GM12878 (cell line): ENCODE data around the gene MYL12A. TPM values are rescaled to one million over a fixed set of nuclear protein-coding genes. Genes with fewer than 3 reads are reported as not detected.

Experiments used
- BCL11A ChIP-seq: IDR thresholded peaks from 2 replicates; pipeline ENCODE4 v1.6.1; 2011; ENCODE audit warnings: low read depth, low read length
- BHLHE40 ChIP-seq, 2 experiments: fragments of 450-650 bp in 1 of 2; IDR thresholded peaks; 2 replicates each; pipeline ENCODE4 v1.6.1; 2011 to 2017; ENCODE audit warnings: low read depth in 2 of 2, borderline replicate concordance in 1 of 2, improper control_type of control experiment in 1 of 2, low read length in 1 of 2, mild to moderate bottlenecking in 1 of 2
- IRF4 ChIP-seq: IDR thresholded peaks from 2 replicates; pipeline ENCODE4 v1.6.1; 2011; ENCODE audit warnings: low read depth, low read length
- IRF5 ChIP-seq: fragments of 450-650 bp; IDR thresholded peaks from 2 replicates; pipeline ENCODE4 v1.6.1; 2017; ENCODE audit warnings: borderline replicate concordance
- KLF5 ChIP-seq: fragments of 450-650 bp; IDR thresholded peaks from 2 replicates; pipeline ENCODE4 v1.6.1; 2014; ENCODE audit warnings: mild to moderate bottlenecking; ENCODE audit not compliant: partially characterized antibody
- MTA3 ChIP-seq: IDR thresholded peaks from 2 replicates; pipeline ENCODE4 v1.6.1; 2012; ENCODE audit warnings: low read length, inconsistent platforms, borderline replicate concordance
- MXI1 ChIP-seq: fragments of 150-350 bp; IDR thresholded peaks from 2 replicates; pipeline ENCODE4 v1.6.1; 2011; ENCODE audit warnings: low read depth, mild to moderate bottlenecking, inconsistent platforms, low read length, improper control_type of control experiment
- NBN ChIP-seq: fragments of 450-650 bp; IDR thresholded peaks from 2 replicates; pipeline ENCODE4 v1.6.1; 2016
- NFIC ChIP-seq: IDR thresholded peaks from 2 replicates; pipeline ENCODE4 v1.6.1; 2012; ENCODE audit warnings: low read depth, mild to moderate bottlenecking, inconsistent platforms, low read length, moderate library complexity
- NFXL1 ChIP-seq: fragments of 450-650 bp; IDR thresholded peaks from 2 replicates; pipeline ENCODE4 v1.6.1; 2017; ENCODE audit warnings: antibody characterized with exemption, mild to moderate bottlenecking, borderline replicate concordance
- NRF1 ChIP-seq: conservative IDR thresholded peaks from 2 replicates; pipeline ENCODE4 v1.6.1; 2011; ENCODE audit warnings: mild to moderate bottlenecking, low read depth, low read length, improper control_type of control experiment
- POLR2A ChIP-seq: IDR thresholded peaks from 2 replicates; pipeline ENCODE4 v1.6.1; 2011; ENCODE audit warnings: low read depth, mild to moderate bottlenecking, low read length
- RAD51 ChIP-seq: fragments of 450-650 bp; IDR thresholded peaks from 2 replicates; pipeline ENCODE4 v1.6.1; 2016; ENCODE audit warnings: moderate library complexity, mild to moderate bottlenecking, inconsistent platforms
- RBBP5 ChIP-seq: fragments of 200-600 bp; sonication (generic); conservative IDR thresholded peaks from 2 replicates; pipeline ENCODE4 v1.6.1; 2016
- RELB ChIP-seq: fragments of 450-650 bp; IDR thresholded peaks from 2 replicates; pipeline ENCODE4 v1.6.1; 2017; ENCODE audit warnings: low read depth, mild to moderate bottlenecking, moderate library complexity
- SMAD1 ChIP-seq: fragments of 450-650 bp; IDR thresholded peaks from 2 replicates; pipeline ENCODE4 v1.6.1; 2018; ENCODE audit warnings: mild to moderate bottlenecking, low read depth; ENCODE audit not compliant: partially characterized antibody
- SUZ12 ChIP-seq: fragments of 200-600 bp; sonication (generic); IDR thresholded peaks from one replicate; pipeline ENCODE4 v1.6.1; 2018; ENCODE audit warnings: antibody characterized with exemption, mild to moderate bottlenecking; ENCODE audit not compliant: unreplicated experiment
- YBX1 ChIP-seq: fragments of 450-650 bp; IDR thresholded peaks from 2 replicates; pipeline ENCODE4 v1.6.1; 2016; ENCODE audit warnings: antibody characterized with exemption
- ZZZ3 ChIP-seq: IDR thresholded peaks from 2 replicates; pipeline ENCODE4 v1.6.1; 2011; ENCODE audit warnings: low read depth; ENCODE audit not compliant: control insufficient read depth, insufficient read length
- polyA plus RNA-seq, 11 experiments: library from polyadenylated mRNA; depleted of rRNA in 4 of 11; unstranded in 6 of 11; stranded (reverse) in 5 of 11; fragments of >200 nt; fragmentation: Nextera tagmentation in 4 of 11; fragmentation: Illumina TruSeq in 1 of 11; extraction: Ambion mirVana in 4 of 11; extraction: Trizol in 1 of 11; gene quantifications; 1 replicate in 1 of 11; 2 replicates in 10 of 11; pipeline versions ENCODE4 v1.2.1 to v1.2.3, GENCODE V29; 2011 to 2016; ENCODE audit warnings: inconsistent platforms in 2 of 11, missing spikeins in 2 of 11, low read depth in 1 of 11
- total RNA-seq, 4 experiments: library from RNA; depleted of rRNA in 3 of 4; stranded (reverse); fragments of >200 nt in 3 of 4; fragmentation: Illumina TruSeq in 1 of 4; extraction: Trizol in 1 of 4; gene quantifications; 2 replicates each; pipeline versions ENCODE4 v1.2.1 to v1.2.3, GENCODE V29; 2013 to 2021
- TF ChIP-seq, protein P1 (sequence below): IDR thresholded peaks from 2 replicates; pipeline ENCODE4 v1.6.1; 2012; ENCODE audit warnings: improper control_type of control experiment, low read depth, low read length; ENCODE audit not compliant: insufficient replicate concordance
- TF ChIP-seq, protein P2 (sequence below): IDR thresholded peaks from 2 replicates; pipeline ENCODE4 v1.6.1; 2011; ENCODE audit warnings: borderline replicate concordance, low read depth, mild to moderate bottlenecking, moderate library complexity, low read length; ENCODE audit not compliant: insufficient read depth, poor library complexity, severe bottlenecking

MYL12A gene
- total and polyA plus RNA-seq, 10 of the 15 experiments (the other 5 are each of a cell fraction or from before 2014, with no cell fraction given), result 488 to 1,663 (median 924) TPM

GRCh38 chr18:3261373-3262233 lies 14.0 kb downstream of the MYL12A start, which contains the start of gene MYL12B (continued):
- TF ChIP-seq, protein P1, sequence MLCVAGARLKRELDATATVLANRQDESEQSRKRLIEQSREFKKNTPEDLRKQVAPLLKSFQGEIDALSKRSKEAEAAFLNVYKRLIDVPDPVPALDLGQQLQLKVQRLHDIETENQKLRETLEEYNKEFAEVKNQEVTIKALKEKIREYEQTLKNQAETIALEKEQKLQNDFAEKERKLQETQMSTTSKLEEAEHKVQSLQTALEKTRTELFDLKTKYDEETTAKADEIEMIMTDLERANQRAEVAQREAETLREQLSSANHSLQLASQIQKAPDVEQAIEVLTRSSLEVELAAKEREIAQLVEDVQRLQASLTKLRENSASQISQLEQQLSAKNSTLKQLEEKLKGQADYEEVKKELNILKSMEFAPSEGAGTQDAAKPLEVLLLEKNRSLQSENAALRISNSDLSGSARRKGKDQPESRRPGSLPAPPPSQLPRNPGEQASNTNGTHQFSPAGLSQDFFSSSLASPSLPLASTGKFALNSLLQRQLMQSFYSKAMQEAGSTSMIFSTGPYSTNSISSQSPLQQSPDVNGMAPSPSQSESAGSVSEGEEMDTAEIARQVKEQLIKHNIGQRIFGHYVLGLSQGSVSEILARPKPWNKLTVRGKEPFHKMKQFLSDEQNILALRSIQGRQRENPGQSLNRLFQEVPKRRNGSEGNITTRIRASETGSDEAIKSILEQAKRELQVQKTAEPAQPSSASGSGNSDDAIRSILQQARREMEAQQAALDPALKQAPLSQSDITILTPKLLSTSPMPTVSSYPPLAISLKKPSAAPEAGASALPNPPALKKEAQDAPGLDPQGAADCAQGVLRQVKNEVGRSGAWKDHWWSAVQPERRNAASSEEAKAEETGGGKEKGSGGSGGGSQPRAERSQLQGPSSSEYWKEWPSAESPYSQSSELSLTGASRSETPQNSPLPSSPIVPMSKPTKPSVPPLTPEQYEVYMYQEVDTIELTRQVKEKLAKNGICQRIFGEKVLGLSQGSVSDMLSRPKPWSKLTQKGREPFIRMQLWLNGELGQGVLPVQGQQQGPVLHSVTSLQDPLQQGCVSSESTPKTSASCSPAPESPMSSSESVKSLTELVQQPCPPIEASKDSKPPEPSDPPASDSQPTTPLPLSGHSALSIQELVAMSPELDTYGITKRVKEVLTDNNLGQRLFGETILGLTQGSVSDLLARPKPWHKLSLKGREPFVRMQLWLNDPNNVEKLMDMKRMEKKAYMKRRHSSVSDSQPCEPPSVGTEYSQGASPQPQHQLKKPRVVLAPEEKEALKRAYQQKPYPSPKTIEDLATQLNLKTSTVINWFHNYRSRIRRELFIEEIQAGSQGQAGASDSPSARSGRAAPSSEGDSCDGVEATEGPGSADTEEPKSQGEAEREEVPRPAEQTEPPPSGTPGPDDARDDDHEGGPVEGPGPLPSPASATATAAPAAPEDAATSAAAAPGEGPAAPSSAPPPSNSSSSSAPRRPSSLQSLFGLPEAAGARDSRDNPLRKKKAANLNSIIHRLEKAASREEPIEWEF, result no peak
- TF ChIP-seq NFXL1 (no peak), SUZ12 (no peak), RBBP5 (no peak), BCL11A (no peak), YBX1 (no peak), MTA3 (0 out of 2 replicates have a peak, but pooled peaks have one; percentile 67), POLR2A (peak; percentile 95), RAD51 (no peak), MXI1 (peak; percentile 69), SMAD1 (no peak), BHLHE40 (IDR thresholded peaks at IDR 0.05; ENCODE audit: borderline replicate concordance in 1 of 2, low read depth in 2 of 2, low read length in 1 of 2) (peak; percentile 93 to 99), IRF4 (0 out of 2 replicates have a peak, but pooled peaks have one; percentile 3), NFIC (no peak), KLF5 (peak; percentile 99), NRF1 (no peak), ZZZ3 (no peak), NBN (peak; percentile 75), RELB (peak; percentile 84), IRF5 (no peak)
- TF ChIP-seq, protein P2, sequence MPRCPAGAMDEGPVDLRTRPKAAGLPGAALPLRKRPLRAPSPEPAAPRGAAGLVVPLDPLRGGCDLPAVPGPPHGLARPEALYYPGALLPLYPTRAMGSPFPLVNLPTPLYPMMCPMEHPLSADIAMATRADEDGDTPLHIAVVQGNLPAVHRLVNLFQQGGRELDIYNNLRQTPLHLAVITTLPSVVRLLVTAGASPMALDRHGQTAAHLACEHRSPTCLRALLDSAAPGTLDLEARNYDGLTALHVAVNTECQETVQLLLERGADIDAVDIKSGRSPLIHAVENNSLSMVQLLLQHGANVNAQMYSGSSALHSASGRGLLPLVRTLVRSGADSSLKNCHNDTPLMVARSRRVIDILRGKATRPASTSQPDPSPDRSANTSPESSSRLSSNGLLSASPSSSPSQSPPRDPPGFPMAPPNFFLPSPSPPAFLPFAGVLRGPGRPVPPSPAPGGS, result no peak
